Natural killer cell (primary cell): ENCODE results near the gene SIN3A. TPM values are rescaled to one million over a fixed set of nuclear protein-coding genes. Genes with fewer than 3 reads are reported as not detected.
"Not testable (repeated sequence)": the region's sequence is repeated elsewhere in the genome, so short reads cannot be mapped to it uniquely, and the experiment has no call there.

Experiments used
- ATAC-seq, 3 donors: fragments of 150-1000 bp in 2 of 3; fragments of 200-7000 bp in 1 of 3; cut with Tn5 transposase; 1 replicate in 1 of 3; 2 replicates in 2 of 3; pipeline ENCODE4 v1.10.0; 2021; ENCODE audit warnings: mild to moderate bottlenecking in 2 of 3, moderate library complexity in 2 of 3
- DNase-seq, 2 donors: peaks; one replicate each; pipeline versions ENCODE4 v3.0.0 to v3.0.0-alpha.2; 2013 to 2021; ENCODE audit warnings: mixed read lengths in 1 of 2
- H3K27ac ChIP-seq: one replicate; pipeline ENCODE4 v1.5.1; 2013; ENCODE audit warnings: mild to moderate bottlenecking, low read length
- H3K27me3 ChIP-seq: one replicate; pipeline ENCODE4 v1.6.1; 2013; ENCODE audit warnings: low read length; ENCODE audit not compliant: control insufficient read depth, insufficient read depth
- H3K36me3 ChIP-seq: one replicate; pipeline ENCODE4 v1.6.1; 2013; ENCODE audit warnings: low read length; ENCODE audit not compliant: control insufficient read depth, insufficient read depth
- H3K4me1 ChIP-seq: one replicate; pipeline ENCODE4 v1.6.1; 2013; ENCODE audit warnings: low read length; ENCODE audit not compliant: control insufficient read depth, insufficient read depth
- H3K4me3 ChIP-seq: one replicate; pipeline ENCODE4 v1.5.1; 2013; ENCODE audit warnings: low read length
- H3K9me3 ChIP-seq: one replicate; pipeline ENCODE4 v1.6.1; 2013; ENCODE audit warnings: low read length; ENCODE audit not compliant: control insufficient read depth, insufficient read depth
- H3K27ac Mint-ChIP-seq, 2 donors: one replicate each; pipeline ENCODE4 v1.8.0; 2022; ENCODE audit warnings: mild to moderate bottlenecking in 2 of 2, mixed read lengths in 2 of 2, moderate library complexity in 1 of 2
- H3K27me3 Mint-ChIP-seq, 2 donors: one replicate each; pipeline ENCODE4 v1.8.0; 2022; ENCODE audit warnings: low read depth in 2 of 2, mixed read lengths in 2 of 2
- H3K36me3 Mint-ChIP-seq: one replicate; pipeline ENCODE4 v1.8.0; 2022; ENCODE audit warnings: mixed read lengths
- H3K4me1 Mint-ChIP-seq, 2 donors: one replicate each; pipeline ENCODE4 v1.8.0; 2022; ENCODE audit warnings: mixed read lengths in 2 of 2
- H3K4me3 Mint-ChIP-seq: one replicate; pipeline ENCODE4 v1.8.0; 2022; ENCODE audit warnings: mild to moderate bottlenecking, moderate library complexity, mixed read lengths
- H3K9me3 Mint-ChIP-seq, 2 donors: one replicate each; pipeline ENCODE4 v1.8.0; 2022; ENCODE audit warnings: mixed read lengths in 2 of 2
- WGBS: methylation state at CpG from one replicate; pipeline ENCODE4 v1.1.7; 2013; ENCODE audit warnings: missing lambda C conversion rate; ENCODE audit not compliant: insufficient coverage; 5-methylcytosine and 5-hydroxymethylcytosine counted together
- intact Hi-C: fragments of 100-400 bp; cut with micrococcal nuclease; formaldehyde crosslinking; loops from one replicate; pipeline ENCODE4 v1.14.2; 2022
- total RNA-seq, 4 donors: library from RNA; stranded (reverse); fragments of 120-200 nt in 1 of 4; gene quantifications; one replicate each; pipeline versions ENCODE4 v1.2.3 to v1.2.4, GENCODE V29; 2013 to 2022
- TF ChIP-seq, protein P1 (sequence below): fragments of 200-600 bp; IDR thresholded peaks from one replicate; pipeline ENCODE4 v1.8.0; 2022; ENCODE audit warnings: antibody characterized with exemption

Gene SIN3A
- total RNA-seq, 3 donors from 2014 or later (not counting 1 experiment from before 2014, with no cell fraction given) = 135 to 175 (median 137) TPM

GRCh38 chr15:75397494-75397893 lies 54.0 kb downstream of the SIN3A start:
- no peak for ATAC-seq
- TF ChIP-seq, protein P1, sequence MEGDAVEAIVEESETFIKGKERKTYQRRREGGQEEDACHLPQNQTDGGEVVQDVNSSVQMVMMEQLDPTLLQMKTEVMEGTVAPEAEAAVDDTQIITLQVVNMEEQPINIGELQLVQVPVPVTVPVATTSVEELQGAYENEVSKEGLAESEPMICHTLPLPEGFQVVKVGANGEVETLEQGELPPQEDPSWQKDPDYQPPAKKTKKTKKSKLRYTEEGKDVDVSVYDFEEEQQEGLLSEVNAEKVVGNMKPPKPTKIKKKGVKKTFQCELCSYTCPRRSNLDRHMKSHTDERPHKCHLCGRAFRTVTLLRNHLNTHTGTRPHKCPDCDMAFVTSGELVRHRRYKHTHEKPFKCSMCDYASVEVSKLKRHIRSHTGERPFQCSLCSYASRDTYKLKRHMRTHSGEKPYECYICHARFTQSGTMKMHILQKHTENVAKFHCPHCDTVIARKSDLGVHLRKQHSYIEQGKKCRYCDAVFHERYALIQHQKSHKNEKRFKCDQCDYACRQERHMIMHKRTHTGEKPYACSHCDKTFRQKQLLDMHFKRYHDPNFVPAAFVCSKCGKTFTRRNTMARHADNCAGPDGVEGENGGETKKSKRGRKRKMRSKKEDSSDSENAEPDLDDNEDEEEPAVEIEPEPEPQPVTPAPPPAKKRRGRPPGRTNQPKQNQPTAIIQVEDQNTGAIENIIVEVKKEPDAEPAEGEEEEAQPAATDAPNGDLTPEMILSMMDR = no peak
- H3K4me3 Mint-ChIP-seq = no peak overlapping the region

GRCh38 chr15:75389791-75390382 lies 61.6 kb downstream of the SIN3A start:
- Histone ChIP-seq H3K36me3 (peaks cover 89% of the 10 kb centered on the region), H3K4me3 (no peak overlapping the region), H3K4me1 (peaks cover 5% of the 10 kb centered on the region), H3K9me3 (no peaks in the 10 kb centered on the region), H3K27me3 (no peaks in the 10 kb centered on the region), H3K27ac (no peak overlapping the region)
- whole genome bisulfite sequencing = 100% methylated on average over 1 of the region's 1 CpG
- Mint-ChIP-seq H3K27me3 (no peaks in the 10 kb centered on the region), H3K27ac (no peak overlapping the region), H3K4me1 (peaks cover 5 to 11% of the 10 kb centered on the region in 2 donors), H3K4me3 (no peak overlapping the region), H3K9me3 (no peaks in the 10 kb centered on the region), H3K36me3 (peaks cover 32% of the 10 kb centered on the region)
- ATAC-seq (no peak), DNase-seq (no peak)
- TF ChIP-seq, protein P1 = no peak
- intact Hi-C loops = no loop called here

More at GRCh38 chr15:75397494-75397893, 54.0 kb downstream of the SIN3A start:
- no peaks in the 10 kb centered on the region for H3K27me3 Mint-ChIP-seq
- H3K27ac ChIP-seq = no peak overlapping the region
- DNase-seq = no peak
- intact Hi-C loops = no loop called here
- H3K36me3 Mint-ChIP-seq = peaks cover 22% of the 10 kb centered on the region
- H3K4me1 ChIP-seq = no peaks in the 10 kb centered on the region
- H3K4me1 Mint-ChIP-seq = peaks cover 19 to 21% of the 10 kb centered on the region in 2 donors
- H3K4me3 ChIP-seq = no peak overlapping the region
- no peaks in the 10 kb centered on the region for H3K9me3 Mint-ChIP-seq
- peaks cover 82% of the 10 kb centered on the region for H3K36me3 ChIP-seq
- H3K27me3 ChIP-seq = no peaks in the 10 kb centered on the region
- peak overlapping the region; percentile 4 to 22 for H3K27ac Mint-ChIP-seq
- H3K9me3 ChIP-seq = no peaks in the 10 kb centered on the region
- WGBS = 93% methylated on average over 2 of the region's 2 CpGs

DNA sequence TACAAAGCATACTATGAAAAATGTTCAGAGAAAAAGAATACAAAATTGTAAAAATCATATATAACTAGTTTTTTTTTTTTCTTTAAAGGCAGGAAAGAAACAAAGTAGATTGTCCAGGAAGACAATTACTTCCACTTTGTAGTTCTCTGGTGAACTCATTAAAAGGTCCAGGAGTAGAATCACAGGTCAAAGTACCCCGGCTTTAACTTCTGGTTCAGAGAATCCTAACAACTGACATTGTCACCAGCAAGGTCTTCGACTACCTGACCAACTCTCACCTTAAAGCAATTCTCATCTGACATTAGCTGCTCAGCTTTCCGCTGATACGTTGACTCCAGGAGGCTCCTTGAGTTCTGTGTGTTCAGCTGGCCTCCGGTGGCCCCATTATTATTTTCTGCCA lies 67.5 kb downstream of the SIN3A start:
- H3K4me1 ChIP-seq, H3K9me3 ChIP-seq, H3K27ac Mint-ChIP-seq, H3K27me3 ChIP-seq, H3K9me3 Mint-ChIP-seq, intact Hi-C loops, H3K27me3 Mint-ChIP-seq, H3K4me1 Mint-ChIP-seq, H3K4me3 ChIP-seq, DNase-seq, H3K27ac ChIP-seq, H3K4me3 Mint-ChIP-seq, ATAC-seq: not testable (repeated sequence)
- H3K36me3 Mint-ChIP-seq = peaks cover 33% of the 10 kb centered on the region
- 98% methylated on average over 5 of the region's 5 CpGs for WGBS
- peaks cover 75% of the 10 kb centered on the region for H3K36me3 ChIP-seq

DNA sequence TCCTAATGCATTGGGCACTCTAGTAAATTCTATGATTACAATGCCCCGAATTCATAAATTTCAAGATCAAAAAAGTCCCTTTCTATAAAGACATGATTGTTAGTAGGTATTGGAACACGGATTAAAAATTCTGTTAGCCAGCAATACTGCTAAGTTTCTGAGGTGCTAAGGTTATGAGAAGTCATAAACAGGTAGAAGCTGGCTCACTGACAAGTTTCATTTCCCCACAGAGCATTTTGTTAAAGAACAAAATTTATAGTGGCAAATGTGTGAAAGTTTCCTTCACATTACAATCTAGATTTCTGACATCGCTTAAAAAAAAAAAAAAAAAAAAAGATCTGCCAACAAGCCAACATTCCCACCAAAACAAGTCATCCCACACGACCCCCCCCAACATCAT lies 70.7 kb downstream of the SIN3A start:
- Histone ChIP-seq H3K27me3 (no peaks in the 10 kb centered on the region), H3K27ac (no peak overlapping the region), H3K4me1 (no peaks in the 10 kb centered on the region), H3K36me3 (peaks cover 52% of the 10 kb centered on the region), H3K9me3 (no peaks in the 10 kb centered on the region), H3K4me3 (no peak overlapping the region)
- H3K4me1 Mint-ChIP-seq = no peaks in the 10 kb centered on the region
- intact Hi-C loops = no loop called here
- peak overlapping the region in 1 of 2 donors; percentile 56 for H3K27ac Mint-ChIP-seq
- TF ChIP-seq, protein P1 = no peak
- 84% methylated on average over 3 of the region's 4 CpGs for WGBS
- DNase-seq (no peak), ATAC-seq (no peak)
- H3K36me3 Mint-ChIP-seq = peaks cover 33% of the 10 kb centered on the region
- no peaks in the 10 kb centered on the region for H3K27me3 Mint-ChIP-seq
- no peaks in the 10 kb centered on the region for H3K9me3 Mint-ChIP-seq
- no peak overlapping the region for H3K4me3 Mint-ChIP-seq
